8988T (cell line): ENCODE data around the gene NCDN.

ENCODE experiments used
- DNase-seq: peaks from one replicate; pipeline ENCODE4 v3.0.0; 2011

NCDN gene

GRCh38 chr1:35557611-35558373, at the start of gene NCDN:
TSS of gene NCDN (plus strand) at chr1:35557799. CDS start at chr1:35558191, 392 bp downstream.
- peak; percentile 72 for DNase-seq

- no peak for DNase-seq
Observed at GRCh38 chr1:35507947-35508346, 49.7 kb upstream of the NCDN start.

GRCh38 chr1:35509558-35509957, 48.0 kb upstream of the NCDN start:
- DNase-seq = no peak

- DNase-seq = no peak
Observed at GRCh38 chr1:35511305-35511704, 46.3 kb upstream of the NCDN start.

- DNase-seq = no peak
Observed at GRCh38 chr1:35518183-35518582, 39.4 kb upstream of the NCDN start.

- no peak for DNase-seq
Observed at GRCh38 chr1:35519432-35519831, 38.2 kb upstream of the NCDN start.

GRCh38 chr1:35524106-35524505, 33.5 kb upstream of the NCDN start:
- no peak for DNase-seq

GRCh38 chr1:35530168-35530567, 27.4 kb upstream of the NCDN start:
- no peak for DNase-seq

- DNase-seq = no peak
Observed at GRCh38 chr1:35530946-35531345, 26.7 kb upstream of the NCDN start.

- DNase-seq = no peak
Observed at GRCh38 chr1:35531368-35531767, 26.2 kb upstream of the NCDN start.

- DNase-seq = no peak
Observed at GRCh38 chr1:35532497-35533223, 24.9 kb upstream of the NCDN start.

- DNase-seq = no peak
Observed at GRCh38 chr1:35533586-35533985, 24.0 kb upstream of the NCDN start.

GRCh38 chr1:35535243-35535642, 22.4 kb upstream of the NCDN start:
- no peak for DNase-seq

GRCh38 chr1:35536556-35537162, 20.9 kb upstream of the NCDN start:
- DNase-seq = no peak

GRCh38 chr1:35537806-35538205, 19.8 kb upstream of the NCDN start:
- DNase-seq = no peak

- DNase-seq = no peak
Observed at GRCh38 chr1:35539073-35539823, 18.4 kb upstream of the NCDN start.

GRCh38 chr1:35539824-35540261, 17.8 kb upstream of the NCDN start:
- no peak for DNase-seq

GRCh38 chr1:35544976-35545375, 12.6 kb upstream of the NCDN start:
- no peak for DNase-seq

- no peak for DNase-seq
Observed at GRCh38 chr1:35546614-35547013, 11.0 kb upstream of the NCDN start.

GRCh38 chr1:35553851-35554250, 3.7 kb upstream of the NCDN start:
- DNase-seq = no peak

- DNase-seq = no peak
Observed at GRCh38 chr1:35554266-35555211, 3.1 kb upstream of the NCDN start.

- no peak for DNase-seq
Observed at GRCh38 chr1:35555212-35555584, 2.4 kb upstream of the NCDN start.
